ENCODE data around the gene CASP1. TPM values are rescaled to one million over a fixed set of nuclear protein-coding genes. Genes with fewer than 3 reads are reported as not detected.
"Not testable (repeated sequence)": the region's sequence is repeated elsewhere in the genome, so short reads cannot be mapped to it uniquely, and the experiment has no call there.

CASP1 gene
- total and polyA plus RNA-seq, 4 donors = 6.9 to 15.2 (median 8.6) TPM

- Histone ChIP-seq H3K36me3 (ENCODE audit: control insufficient read depth in 4 of 4, insufficient read depth in 3 of 4, low read depth in 1 of 4, low read length in 3 of 4) (no peaks in the 10 kb centered on the region), H3K4me3 (ENCODE audit: low read depth in 1 of 3, low read length in 3 of 3) (no peak overlapping the region), H3K27me3 (ENCODE audit: control insufficient read depth in 4 of 4, insufficient read depth in 4 of 4, low read length in 3 of 4) (no peaks in the 10 kb centered on the region), H3K9me3 (ENCODE audit: control insufficient read depth in 4 of 4, low read length in 3 of 4) (no peaks in the 10 kb centered on the region), H3K4me1 (ENCODE audit: control insufficient read depth in 4 of 4, insufficient read depth in 4 of 4, low read length in 3 of 4) (peaks cover 0 to 5% (median 1%) of the 10 kb centered on the region in 4 donors), H3K9ac (ENCODE audit: low read depth in 1 of 2, low read length in 2 of 2) (no peak overlapping the region), H3K27ac (ENCODE audit: low read depth in 1 of 2, low read length in 2 of 2) (no peak overlapping the region)
- WGBS = 43% methylated on average over 2 of the region's 2 CpGs
- TF ChIP-seq GABPA (IDR thresholded peaks at IDR 0.05 in 1 of 2, conservative IDR thresholded peaks at IDR 0.05 in 1 of 2) (no peak), JUND (IDR thresholded peaks at IDR 0.05) (no peak), CTCF (IDR thresholded peaks at IDR 0.05; ENCODE audit: low read depth, low read length, missing input control) (no peak), SP1 (IDR thresholded peaks at IDR 0.05) (no peak), RXRA (IDR thresholded peaks at IDR 0.05) (no peak), EGR1 (IDR thresholded peaks at IDR 0.05; ENCODE audit: low read depth in 2 of 2) (no peak), MAX (IDR thresholded peaks at IDR 0.05) (no peak), FOXA1 (IDR thresholded peaks at IDR 0.05) (no peak), RAD21 (IDR thresholded peaks at IDR 0.05) (no peak), FOXA2 (IDR thresholded peaks at IDR 0.05) (no peak)
- no peak for DNase-seq (ENCODE audit: low spot score)
Observed at GRCh38 chr11:105040703-105041102, 5.8 kb upstream of the CASP1 start.

GRCh38 chr11:105034388-105034787, 556 bp downstream of the CASP1 start:
- not testable (repeated sequence) for DNase-seq (ENCODE audit: low spot score); H3K9me3 ChIP-seq (ENCODE audit: control insufficient read depth in 4 of 4, low read length in 3 of 4); H3K27me3 ChIP-seq (ENCODE audit: control insufficient read depth in 4 of 4, insufficient read depth in 4 of 4, low read length in 3 of 4)
- Histone ChIP-seq H3K36me3 (ENCODE audit: control insufficient read depth in 4 of 4, insufficient read depth in 3 of 4, low read depth in 1 of 4, low read length in 3 of 4) (peaks cover 0 to 17% (median 7%) of the 10 kb centered on the region in 4 donors), H3K4me1 (ENCODE audit: control insufficient read depth in 4 of 4, insufficient read depth in 4 of 4, low read length in 3 of 4) (peaks cover 0 to 18% (median 9%) of the 10 kb centered on the region in 4 donors), H3K4me3 (ENCODE audit: low read depth in 1 of 3, low read length in 3 of 3) (peak overlapping the region; percentile 48 to 67 (median 50)), H3K27ac (ENCODE audit: low read depth in 1 of 2, low read length in 2 of 2) (peak overlapping the region; percentile 68 to 74), H3K9ac (ENCODE audit: low read depth in 1 of 2, low read length in 2 of 2) (peak overlapping the region; percentile 58 to 81)
- WGBS = 40% methylated on average over 2 of the region's 2 CpGs

- H3K4me3 ChIP-seq (ENCODE audit: low read depth in 1 of 3, low read length in 3 of 3) = peak overlapping the region in 1 of 3 donors; percentile 5
- H3K36me3 ChIP-seq (ENCODE audit: control insufficient read depth in 4 of 4, insufficient read depth in 3 of 4, low read depth in 1 of 4, low read length in 3 of 4) = peaks cover 0 to 22% (median 9%) of the 10 kb centered on the region in 4 donors
- no peaks in the 10 kb centered on the region for H3K9me3 ChIP-seq (ENCODE audit: control insufficient read depth in 4 of 4, low read length in 3 of 4)
- peak overlapping the region in 1 of 2 donors; percentile 4 for H3K27ac ChIP-seq (ENCODE audit: low read depth in 1 of 2, low read length in 2 of 2)
- WGBS = 84% methylated on average over 1 of the region's 1 CpG
- H3K9ac ChIP-seq (ENCODE audit: low read depth in 1 of 2, low read length in 2 of 2) = no peak overlapping the region
- peaks cover 0 to 18% (median 9%) of the 10 kb centered on the region in 4 donors for H3K4me1 ChIP-seq (ENCODE audit: control insufficient read depth in 4 of 4, insufficient read depth in 4 of 4, low read length in 3 of 4)
- no peaks in the 10 kb centered on the region for H3K27me3 ChIP-seq (ENCODE audit: control insufficient read depth in 4 of 4, insufficient read depth in 4 of 4, low read length in 3 of 4)
- DNase-seq (ENCODE audit: low spot score) = no peak
- no peak for TF ChIP-seq TAF1 (conservative IDR thresholded peaks at IDR 0.05)
- TF ChIP-seq ATF3 (IDR thresholded peaks at IDR 0.05) = no peak
- no peak for TF ChIP-seq JUND (IDR thresholded peaks at IDR 0.05)
- no peak for TF ChIP-seq YY1 (IDR thresholded peaks at IDR 0.05)
- TF ChIP-seq FOXA2 (IDR thresholded peaks at IDR 0.05) = no peak
- no peak for TF ChIP-seq FOXA1 (IDR thresholded peaks at IDR 0.05)
- TF ChIP-seq RAD21 (IDR thresholded peaks at IDR 0.05) = no peak
- TF ChIP-seq HNF4G (IDR thresholded peaks at IDR 0.05) = no peak
- no peak for TF ChIP-seq REST (IDR thresholded peaks at IDR 0.05)
- TF ChIP-seq EGR1 (IDR thresholded peaks at IDR 0.05; ENCODE audit: low read depth in 2 of 2) = no peak
- TF ChIP-seq NR2F2 (IDR thresholded peaks at IDR 0.05) = no peak
- no peak for TF ChIP-seq RXRA (IDR thresholded peaks at IDR 0.05)
- TF ChIP-seq CTCF (IDR thresholded peaks at IDR 0.05; ENCODE audit: low read depth, low read length, missing input control) = no peak
- no peak for TF ChIP-seq SP1 (IDR thresholded peaks at IDR 0.05)
- no peak for TF ChIP-seq HNF4A (conservative IDR thresholded peaks at IDR 0.05)
- TF ChIP-seq GABPA (IDR thresholded peaks at IDR 0.05 in 1 of 2, conservative IDR thresholded peaks at IDR 0.05 in 1 of 2) = no peak
- TF ChIP-seq MAX (IDR thresholded peaks at IDR 0.05) = no peak
Observed at GRCh38 chr11:105033781-105034180, 1.2 kb downstream of the CASP1 start.
